Lung (tissue), 12 donors: ENCODE results near the gene AKAP13. TPM values are rescaled to one million over a fixed set of nuclear protein-coding genes. Genes with fewer than 3 reads are reported as not detected.

Experiments
- ATAC-seq: fragments of 200-7000 bp; cut with Tn5 transposase; one replicate; pipeline ENCODE4 v1.9.1; 2020; ENCODE audit warnings: moderate number of reproducible peaks; ENCODE audit not compliant: insufficient read depth, low FRiP score
- DNase-seq, 3 donors: peaks; one replicate each; pipeline ENCODE4 v3.0.0-alpha.2; 2013 to 2017
- H3K27ac ChIP-seq, 2 donors: one replicate each; pipeline ENCODE4 v1.5.1; 2013; ENCODE audit warnings: mild to moderate bottlenecking in 2 of 2, moderate library complexity in 2 of 2, control low read depth in 1 of 2, inconsistent platforms in 1 of 2, low read depth in 1 of 2, low read length in 1 of 2
- H3K27me3 ChIP-seq, 3 donors: one replicate each; pipeline ENCODE4 v1.5.1; 2013; ENCODE audit warnings: low read length in 2 of 3; ENCODE audit not compliant: control insufficient read depth in 3 of 3, insufficient read depth in 3 of 3
- H3K36me3 ChIP-seq, 4 donors: one replicate each; pipeline ENCODE4 v1.5.1; 2013; ENCODE audit warnings: low read length in 4 of 4, mild to moderate bottlenecking in 1 of 4, moderate library complexity in 1 of 4; ENCODE audit not compliant: control insufficient read depth in 4 of 4, insufficient read depth in 4 of 4
- H3K4me1 ChIP-seq, 5 donors: one replicate each; pipeline ENCODE4 v1.5.1; 2013; ENCODE audit warnings: low read length in 5 of 5, mild to moderate bottlenecking in 2 of 5, moderate library complexity in 1 of 5; ENCODE audit not compliant: control insufficient read depth in 5 of 5, insufficient read depth in 5 of 5
- H3K4me3 ChIP-seq: one replicate; pipeline ENCODE4 v1.5.1; 2013; ENCODE audit warnings: mild to moderate bottlenecking, control low read depth, moderate library complexity
- H3K9ac ChIP-seq, 2 donors: one replicate each; pipeline ENCODE4 v1.5.1; 2013; ENCODE audit warnings: low read length in 2 of 2, control low read depth in 1 of 2; ENCODE audit not compliant: insufficient read depth in 1 of 2
- H3K9me3 ChIP-seq, 4 donors: one replicate each; pipeline ENCODE4 v1.5.1; 2013; ENCODE audit warnings: low read length in 3 of 4, mild to moderate bottlenecking in 1 of 4, moderate library complexity in 1 of 4; ENCODE audit not compliant: control insufficient read depth in 4 of 4, insufficient read depth in 3 of 4
- WGBS, 2 donors: extraction: QIAGEN DNeasy Blood & Tissue Kit; methylation state at CpG; one replicate each; pipeline ENCODE4 v1.1.7; 2013; 5-methylcytosine and 5-hydroxymethylcytosine counted together
- polyA plus RNA-seq, 2 donors: library from polyadenylated mRNA; stranded (reverse); fragments of 200-250 nt; gene quantifications; one replicate each; pipeline ENCODE4 v1.2.1, GENCODE V29; 2013
- total RNA-seq, 2 donors: library from RNA; depleted of rRNA in 1 of 2; stranded (reverse); fragments of >200 nt in 1 of 2; gene quantifications; one replicate each; pipeline ENCODE4 v1.2.1, GENCODE V29; 2014 to 2021
- TF ChIP-seq, protein P1 (sequence below): IDR thresholded peaks from 2 replicates; pipeline ENCODE4 v1.5.1; 2012; ENCODE audit warnings: mild to moderate bottlenecking; ENCODE audit errors: control extremely low read depth, extremely low read depth
- donor health status: control.
- donor health status: control.
- donor health status: Bipolar disorder and iron deficiency.
- donor health status: healthy.
- donor health status: DM: yes; HTN: yes; CAD: no.

Gene AKAP13
- total and polyA plus RNA-seq, 4 donors: 102 to 1,115 (median 259) TPM

GRCh38 chr15:85743392-85744055, 363.1 kb downstream of the AKAP13 start:
- Histone ChIP-seq H3K4me1 (peaks cover 0 to 5% (median 0%) of the 10 kb centered on the region in 5 donors), H3K36me3 (peaks cover 43 to 69% (median 58%) of the 10 kb centered on the region in 4 donors), H3K9me3 (no peaks in the 10 kb centered on the region), H3K27me3 (no peaks in the 10 kb centered on the region), H3K27ac (no peak overlapping the region), H3K9ac (no peak overlapping the region), H3K4me3 (no peak overlapping the region)
- 90 to 92% methylated on average over 14 of the region's 14 CpGs for WGBS, 2 donors
- TF ChIP-seq, protein P1, sequence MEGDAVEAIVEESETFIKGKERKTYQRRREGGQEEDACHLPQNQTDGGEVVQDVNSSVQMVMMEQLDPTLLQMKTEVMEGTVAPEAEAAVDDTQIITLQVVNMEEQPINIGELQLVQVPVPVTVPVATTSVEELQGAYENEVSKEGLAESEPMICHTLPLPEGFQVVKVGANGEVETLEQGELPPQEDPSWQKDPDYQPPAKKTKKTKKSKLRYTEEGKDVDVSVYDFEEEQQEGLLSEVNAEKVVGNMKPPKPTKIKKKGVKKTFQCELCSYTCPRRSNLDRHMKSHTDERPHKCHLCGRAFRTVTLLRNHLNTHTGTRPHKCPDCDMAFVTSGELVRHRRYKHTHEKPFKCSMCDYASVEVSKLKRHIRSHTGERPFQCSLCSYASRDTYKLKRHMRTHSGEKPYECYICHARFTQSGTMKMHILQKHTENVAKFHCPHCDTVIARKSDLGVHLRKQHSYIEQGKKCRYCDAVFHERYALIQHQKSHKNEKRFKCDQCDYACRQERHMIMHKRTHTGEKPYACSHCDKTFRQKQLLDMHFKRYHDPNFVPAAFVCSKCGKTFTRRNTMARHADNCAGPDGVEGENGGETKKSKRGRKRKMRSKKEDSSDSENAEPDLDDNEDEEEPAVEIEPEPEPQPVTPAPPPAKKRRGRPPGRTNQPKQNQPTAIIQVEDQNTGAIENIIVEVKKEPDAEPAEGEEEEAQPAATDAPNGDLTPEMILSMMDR: no peak
- no peak for ATAC-seq
- no peak for DNase-seq

- no peaks in the 10 kb centered on the region for H3K27me3 ChIP-seq
- peaks cover 0 to 15% (median 4%) of the 10 kb centered on the region in 5 donors for H3K4me1 ChIP-seq
- no peak overlapping the region for H3K9ac ChIP-seq
- ATAC-seq (no peak), DNase-seq (no peak)
- H3K27ac ChIP-seq: no peak overlapping the region
- 94% methylated on average over 10 of the region's 10 CpGs for WGBS, 2 donors
- no peak overlapping the region for H3K4me3 ChIP-seq
- TF ChIP-seq, protein P1: no peak
- H3K36me3 ChIP-seq: peaks cover 47 to 72% (median 58%) of the 10 kb centered on the region in 4 donors
- H3K9me3 ChIP-seq: no peaks in the 10 kb centered on the region
Measured at GRCh38 chr15:85744579-85744978, 364.2 kb downstream of the AKAP13 start.

GRCh38 chr15:85745023-85745422, 364.6 kb downstream of the AKAP13 start:
- peaks cover 42 to 72% (median 54%) of the 10 kb centered on the region in 4 donors for H3K36me3 ChIP-seq
- no peaks in the 10 kb centered on the region for H3K9me3 ChIP-seq
- ATAC-seq (no peak), DNase-seq (no peak)
- 87 to 95% methylated on average over 12 of the region's 12 CpGs for WGBS, 2 donors
- H3K9ac ChIP-seq: no peak overlapping the region
- H3K27ac ChIP-seq: no peak overlapping the region
- TF ChIP-seq, protein P1: no peak
- no peak overlapping the region for H3K4me3 ChIP-seq
- H3K27me3 ChIP-seq: no peaks in the 10 kb centered on the region
- H3K4me1 ChIP-seq: peaks cover 0 to 20% (median 6%) of the 10 kb centered on the region in 5 donors
